Myocyte (in vitro differentiated cells): ENCODE results near the gene TCN2. TPM values are rescaled to one million over a fixed set of nuclear protein-coding genes. Genes with fewer than 3 reads are reported as not detected.

Experiments used
- total RNA-seq: library from RNA; depleted of rRNA; stranded (reverse); fragments of >200 nt; gene quantifications from 2 replicates; pipeline ENCODE4 v1.2.3, GENCODE V29; 2014

TCN2 gene
- total RNA-seq, 1 donor from 2014 or later = 16.7 TPM

Other genes with a start within 250 kb of the TCN2 start
- gene RNF215, start 219.8 kb upstream of the TCN2 start, total RNA-seq = 20.1 and 28.3 TPM in 2 replicates
- gene SEC14L2, start 210.2 kb upstream of the TCN2 start, total RNA-seq = 3.4 and 12.2 TPM in 2 replicates
- gene MTFP1, start 181.4 kb upstream of the TCN2 start, total RNA-seq = 10.6 and 16.3 TPM in 2 replicates
- not detected in 2 replicates for gene SEC14L3, start 135.2 kb upstream of the TCN2 start, total RNA-seq
- 0.10 TPM in 1 of 2 replicates, not detected in the other for gene SEC14L4, start 101.5 kb upstream of the TCN2 start, total RNA-seq
- gene SEC14L6, start 60.4 kb upstream of the TCN2 start, total RNA-seq = not detected in 2 replicates
- not detected in 2 replicates for gene GAL3ST1, start 32.5 kb upstream of the TCN2 start, total RNA-seq
- gene PES1, start 15.3 kb upstream of the TCN2 start, total RNA-seq = 56.1 and 69.8 TPM in 2 replicates
- 12.2 and 16.9 TPM in 2 replicates for gene SLC35E4, start 28.6 kb downstream of the TCN2 start, total RNA-seq
- gene DUSP18, start 60.7 kb downstream of the TCN2 start, total RNA-seq = 4.4 and 4.7 TPM in 2 replicates
- gene OSBP2, start 87.7 kb downstream of the TCN2 start, total RNA-seq = 19.3 and 29.7 TPM in 2 replicates